ENCODE data around the gene CNTN5.
"Not testable (repeated sequence)": the region's sequence is repeated elsewhere in the genome, so short reads cannot be mapped to it uniquely, and the experiment has no call there.

The CNTN5 gene

DNA sequence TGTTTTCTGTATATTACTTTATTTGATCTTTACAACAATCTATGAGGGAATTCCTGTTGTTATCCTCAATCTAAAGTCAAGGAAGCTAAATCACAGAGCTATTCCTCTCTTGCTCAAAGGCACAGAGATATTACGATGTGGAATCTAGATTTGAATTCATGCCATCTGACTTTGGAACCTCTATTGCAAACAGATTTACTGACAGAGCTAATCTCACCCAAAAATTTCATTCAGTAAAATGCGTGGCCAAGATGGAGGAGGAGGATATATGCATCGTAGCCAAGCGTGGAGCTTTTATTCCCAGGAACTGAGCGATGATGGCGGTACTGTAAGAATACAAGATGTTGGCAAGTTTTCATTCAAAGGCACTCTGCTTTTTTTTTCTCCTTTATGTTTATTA, 791.8 kb downstream of the CNTN5 start:
- Histone ChIP-seq H3K36me3 (ENCODE audit: control insufficient read depth in 2 of 2, insufficient read depth in 2 of 2, low read length in 2 of 2) (no peaks in the 10 kb centered on the region), H3K27me3 (ENCODE audit: control insufficient read depth in 2 of 2, insufficient read depth in 2 of 2, low read length in 2 of 2) (no peaks in the 10 kb centered on the region), H3K4me3 (ENCODE audit: low read length in 2 of 2) (no peak overlapping the region), H3K9me3 (ENCODE audit: control insufficient read depth in 2 of 2, low read length in 2 of 2) (no peaks in the 10 kb centered on the region), H3K27ac (ENCODE audit: low read depth in 2 of 2, low read length in 2 of 2) (no peak overlapping the region), H3K9ac (ENCODE audit: low read depth in 1 of 2, low read length in 2 of 2) (no peak overlapping the region), H3K4me1 (ENCODE audit: control insufficient read depth in 2 of 2, insufficient read depth in 2 of 2, low read length in 2 of 2) (no peaks in the 10 kb centered on the region)

DNA sequence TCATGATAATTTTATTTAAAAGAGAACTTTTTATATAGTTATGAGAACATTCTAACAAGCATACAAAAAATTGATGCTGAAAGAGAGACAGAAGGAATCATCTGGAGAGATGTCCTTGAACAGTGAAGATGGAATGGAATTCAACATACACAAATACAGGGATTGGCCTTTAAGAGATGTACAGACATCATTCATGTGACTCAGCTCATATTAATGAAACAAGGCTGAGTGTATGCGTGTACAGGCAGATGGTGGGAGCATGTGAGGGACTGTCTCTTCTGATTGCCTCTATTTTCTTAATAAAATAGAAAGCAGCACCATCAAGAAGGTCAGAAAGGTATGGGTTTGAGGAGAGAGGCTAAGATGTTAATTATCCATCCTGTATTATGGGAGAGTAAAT, 793.3 kb downstream of the CNTN5 start:
- Histone ChIP-seq H3K27me3 (ENCODE audit: control insufficient read depth in 2 of 2, insufficient read depth in 2 of 2, low read length in 2 of 2) (no peaks in the 10 kb centered on the region), H3K4me1 (ENCODE audit: control insufficient read depth in 2 of 2, insufficient read depth in 2 of 2, low read length in 2 of 2) (no peaks in the 10 kb centered on the region), H3K36me3 (ENCODE audit: control insufficient read depth in 2 of 2, insufficient read depth in 2 of 2, low read length in 2 of 2) (no peaks in the 10 kb centered on the region), H3K9me3 (ENCODE audit: control insufficient read depth in 2 of 2, low read length in 2 of 2) (no peaks in the 10 kb centered on the region), H3K9ac (ENCODE audit: low read depth in 1 of 2, low read length in 2 of 2) (no peak overlapping the region), H3K4me3 (ENCODE audit: low read length in 2 of 2) (no peak overlapping the region), H3K27ac (ENCODE audit: low read depth in 2 of 2, low read length in 2 of 2) (no peak overlapping the region)

DNA sequence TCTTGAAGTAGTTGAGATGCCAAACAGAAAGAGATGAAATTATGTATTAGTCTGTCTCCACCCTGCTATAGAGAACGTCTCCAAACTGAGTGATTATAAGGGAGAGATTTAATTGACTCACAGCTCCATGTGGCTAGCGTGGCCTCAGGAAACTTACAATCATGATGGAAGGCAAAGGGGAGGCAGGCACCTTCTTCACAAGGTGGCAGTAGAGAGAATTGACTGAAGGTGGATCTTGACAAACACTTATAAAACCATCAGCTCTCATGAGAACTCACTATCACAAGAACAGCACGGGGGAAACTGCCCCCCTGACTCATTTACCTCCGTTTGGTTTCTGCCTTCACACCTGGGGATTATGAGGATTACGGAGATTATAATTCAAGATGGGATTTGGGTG, 794.0 kb downstream of the CNTN5 start:
- Histone ChIP-seq H3K36me3 (ENCODE audit: control insufficient read depth in 2 of 2, insufficient read depth in 2 of 2, low read length in 2 of 2) (no peaks in the 10 kb centered on the region), H3K9me3 (ENCODE audit: control insufficient read depth in 2 of 2, low read length in 2 of 2) (no peaks in the 10 kb centered on the region), H3K9ac (ENCODE audit: low read depth in 1 of 2, low read length in 2 of 2) (no peak overlapping the region), H3K4me1 (ENCODE audit: control insufficient read depth in 2 of 2, insufficient read depth in 2 of 2, low read length in 2 of 2) (no peaks in the 10 kb centered on the region), H3K27me3 (ENCODE audit: control insufficient read depth in 2 of 2, insufficient read depth in 2 of 2, low read length in 2 of 2) (no peaks in the 10 kb centered on the region), H3K4me3 (ENCODE audit: low read length in 2 of 2) (no peak overlapping the region), H3K27ac (ENCODE audit: low read depth in 2 of 2, low read length in 2 of 2) (no peak overlapping the region)

DNA sequence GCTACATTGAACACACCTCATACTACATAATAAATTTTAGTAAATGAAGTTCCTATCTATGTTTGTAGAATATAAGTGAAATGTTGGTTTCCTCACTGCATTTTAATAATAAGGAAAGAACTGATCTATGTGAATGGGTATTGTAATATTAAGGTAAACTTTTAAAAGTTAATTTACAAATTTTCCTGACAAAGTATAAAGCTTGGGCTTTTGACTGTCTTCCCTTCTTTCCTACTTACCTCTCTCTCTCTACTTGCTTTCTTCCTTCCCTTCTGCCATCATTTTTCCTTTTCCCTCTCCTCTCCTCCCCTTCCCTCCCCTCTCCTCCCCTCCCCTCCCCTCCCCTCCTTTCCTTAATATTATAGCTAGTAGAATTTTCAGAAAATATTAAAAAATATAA, 798.2 kb downstream of the CNTN5 start:
- Histone ChIP-seq H3K27me3 (ENCODE audit: control insufficient read depth in 2 of 2, insufficient read depth in 2 of 2, low read length in 2 of 2) (no peaks in the 10 kb centered on the region), H3K4me3 (ENCODE audit: low read length in 2 of 2) (no peak overlapping the region), H3K36me3 (ENCODE audit: control insufficient read depth in 2 of 2, insufficient read depth in 2 of 2, low read length in 2 of 2) (no peaks in the 10 kb centered on the region), H3K4me1 (ENCODE audit: control insufficient read depth in 2 of 2, insufficient read depth in 2 of 2, low read length in 2 of 2) (no peaks in the 10 kb centered on the region), H3K9me3 (ENCODE audit: control insufficient read depth in 2 of 2, low read length in 2 of 2) (no peaks in the 10 kb centered on the region), H3K9ac (ENCODE audit: low read depth in 1 of 2, low read length in 2 of 2) (no peak overlapping the region), H3K27ac (ENCODE audit: low read depth in 2 of 2, low read length in 2 of 2) (no peak overlapping the region)

DNA sequence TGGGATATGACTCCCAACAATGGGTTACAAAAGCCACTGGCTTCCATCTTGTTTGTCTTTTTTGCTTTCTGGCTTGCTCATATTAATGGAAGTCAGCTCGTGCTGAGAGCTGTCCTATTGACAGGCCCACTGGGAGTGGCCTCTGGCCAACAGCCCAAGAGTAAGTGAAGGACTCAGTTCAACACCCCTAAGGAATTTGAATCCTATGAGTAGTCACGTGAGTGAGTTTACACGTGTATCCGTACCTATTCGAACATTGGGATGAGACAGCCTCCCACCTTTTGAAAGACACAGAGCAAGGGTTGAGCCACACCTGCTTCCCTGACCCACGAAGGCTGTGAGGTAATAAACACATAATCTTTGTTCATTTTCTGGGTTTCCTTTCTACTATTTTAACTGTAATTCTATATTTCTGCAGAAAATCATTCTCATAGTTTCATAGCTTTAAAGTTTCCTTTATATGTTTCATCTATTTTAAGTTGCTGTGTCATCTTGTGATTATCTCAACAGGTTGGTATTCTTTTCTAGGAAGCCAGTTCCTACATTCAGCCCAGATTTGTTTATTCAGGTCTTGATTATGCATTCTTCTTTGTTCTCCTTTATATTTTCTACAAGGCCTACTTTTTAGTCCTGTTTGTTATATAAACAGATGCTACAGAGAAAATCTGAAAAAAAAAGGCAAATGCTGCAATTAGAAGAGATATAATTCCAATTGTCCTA, 802.3 kb downstream of the CNTN5 start:
- Histone ChIP-seq H3K9me3 (ENCODE audit: control insufficient read depth in 2 of 2, low read length in 2 of 2) (no peaks in the 10 kb centered on the region), H3K4me3 (ENCODE audit: low read length in 2 of 2) (no peak overlapping the region), H3K36me3 (ENCODE audit: control insufficient read depth in 2 of 2, insufficient read depth in 2 of 2, low read length in 2 of 2) (no peaks in the 10 kb centered on the region), H3K9ac (ENCODE audit: low read depth in 1 of 2, low read length in 2 of 2) (no peak overlapping the region), H3K4me1 (ENCODE audit: control insufficient read depth in 2 of 2, insufficient read depth in 2 of 2, low read length in 2 of 2) (no peaks in the 10 kb centered on the region), H3K27ac (ENCODE audit: low read depth in 2 of 2, low read length in 2 of 2) (no peak overlapping the region), H3K27me3 (ENCODE audit: control insufficient read depth in 2 of 2, insufficient read depth in 2 of 2, low read length in 2 of 2) (no peaks in the 10 kb centered on the region)

DNA sequence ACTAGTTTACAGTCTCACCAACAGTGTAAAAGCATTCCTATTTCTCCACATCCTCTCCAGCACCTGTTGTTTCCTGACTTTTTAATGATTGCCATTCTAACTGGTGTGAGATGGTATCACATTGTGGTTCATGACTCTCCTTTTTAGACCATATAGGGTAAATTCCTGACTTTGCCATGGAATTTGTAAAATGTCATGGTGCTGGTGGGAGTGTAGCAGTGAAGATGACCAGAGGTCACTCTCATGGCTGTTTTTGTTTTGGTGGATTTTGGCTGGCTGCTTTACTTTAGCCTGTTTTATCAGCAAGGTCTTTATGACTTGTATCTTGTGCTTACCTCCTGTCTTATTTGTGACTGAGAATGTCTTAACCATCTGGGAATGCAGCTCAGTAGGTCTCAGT, 816.0 kb downstream of the CNTN5 start:
- not testable (repeated sequence) for H3K4me3 ChIP-seq (ENCODE audit: low read length in 2 of 2); H3K27ac ChIP-seq (ENCODE audit: low read depth in 2 of 2, low read length in 2 of 2); H3K36me3 ChIP-seq (ENCODE audit: control insufficient read depth in 2 of 2, insufficient read depth in 2 of 2, low read length in 2 of 2); H3K9ac ChIP-seq (ENCODE audit: low read depth in 1 of 2, low read length in 2 of 2); H3K27me3 ChIP-seq (ENCODE audit: control insufficient read depth in 2 of 2, insufficient read depth in 2 of 2, low read length in 2 of 2); H3K9me3 ChIP-seq (ENCODE audit: control insufficient read depth in 2 of 2, low read length in 2 of 2); H3K4me1 ChIP-seq (ENCODE audit: control insufficient read depth in 2 of 2, insufficient read depth in 2 of 2, low read length in 2 of 2)

DNA sequence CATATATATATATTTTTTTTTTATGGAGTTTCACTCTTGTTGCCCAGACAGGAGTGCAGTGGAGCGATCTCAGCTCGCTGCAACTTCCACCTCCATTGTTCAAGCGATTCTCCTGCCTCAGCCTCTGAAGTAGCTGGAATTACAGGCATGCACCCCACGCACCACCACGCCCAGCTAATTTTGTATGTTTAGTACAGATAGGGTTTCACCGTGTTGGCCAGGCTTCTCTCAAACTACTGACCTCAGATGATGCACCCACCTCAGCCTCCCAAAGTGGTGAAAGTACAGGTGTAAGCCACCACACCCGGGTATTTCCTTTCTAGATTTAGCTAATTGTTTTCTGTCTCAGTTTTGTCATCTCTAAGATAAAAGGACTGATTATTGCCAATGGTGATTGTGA, 821.1 kb downstream of the CNTN5 start:
- Histone ChIP-seq H3K36me3 (ENCODE audit: control insufficient read depth in 2 of 2, insufficient read depth in 2 of 2, low read length in 2 of 2) (no peaks in the 10 kb centered on the region), H3K27me3 (ENCODE audit: control insufficient read depth in 2 of 2, insufficient read depth in 2 of 2, low read length in 2 of 2) (no peaks in the 10 kb centered on the region), H3K4me3 (ENCODE audit: low read length in 2 of 2) (no peak overlapping the region), H3K4me1 (ENCODE audit: control insufficient read depth in 2 of 2, insufficient read depth in 2 of 2, low read length in 2 of 2) (no peaks in the 10 kb centered on the region), H3K9me3 (ENCODE audit: control insufficient read depth in 2 of 2, low read length in 2 of 2) (no peaks in the 10 kb centered on the region), H3K27ac (ENCODE audit: low read depth in 2 of 2, low read length in 2 of 2) (no peak overlapping the region), H3K9ac (ENCODE audit: low read depth in 1 of 2, low read length in 2 of 2) (no peak overlapping the region)

DNA sequence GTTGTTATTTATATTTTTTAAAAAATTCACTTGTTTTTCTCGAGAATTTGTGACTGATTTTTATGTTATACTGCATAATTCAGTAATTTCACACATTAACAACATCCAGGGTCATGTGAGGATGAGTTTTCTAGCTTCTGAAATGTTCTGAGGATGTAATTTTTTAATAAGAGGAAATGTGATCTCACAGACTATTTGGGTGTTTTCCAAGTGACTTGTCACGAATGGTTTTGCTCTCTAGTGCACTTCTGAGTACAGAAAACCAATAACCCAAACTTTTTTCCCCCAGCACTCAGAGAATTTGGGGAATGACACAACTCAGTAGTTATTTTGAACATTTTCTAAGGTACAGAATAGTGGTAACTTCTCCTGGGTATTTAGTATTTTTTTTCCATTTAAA, 845.2 kb downstream of the CNTN5 start:
- Histone ChIP-seq H3K4me3 (ENCODE audit: low read length in 2 of 2) (no peak overlapping the region), H3K9me3 (ENCODE audit: control insufficient read depth in 2 of 2, low read length in 2 of 2) (no peaks in the 10 kb centered on the region), H3K36me3 (ENCODE audit: control insufficient read depth in 2 of 2, insufficient read depth in 2 of 2, low read length in 2 of 2) (no peaks in the 10 kb centered on the region), H3K27ac (ENCODE audit: low read depth in 2 of 2, low read length in 2 of 2) (no peak overlapping the region), H3K27me3 (ENCODE audit: control insufficient read depth in 2 of 2, insufficient read depth in 2 of 2, low read length in 2 of 2) (no peaks in the 10 kb centered on the region), H3K4me1 (ENCODE audit: control insufficient read depth in 2 of 2, insufficient read depth in 2 of 2, low read length in 2 of 2) (no peaks in the 10 kb centered on the region), H3K9ac (ENCODE audit: low read depth in 1 of 2, low read length in 2 of 2) (no peak overlapping the region)

DNA sequence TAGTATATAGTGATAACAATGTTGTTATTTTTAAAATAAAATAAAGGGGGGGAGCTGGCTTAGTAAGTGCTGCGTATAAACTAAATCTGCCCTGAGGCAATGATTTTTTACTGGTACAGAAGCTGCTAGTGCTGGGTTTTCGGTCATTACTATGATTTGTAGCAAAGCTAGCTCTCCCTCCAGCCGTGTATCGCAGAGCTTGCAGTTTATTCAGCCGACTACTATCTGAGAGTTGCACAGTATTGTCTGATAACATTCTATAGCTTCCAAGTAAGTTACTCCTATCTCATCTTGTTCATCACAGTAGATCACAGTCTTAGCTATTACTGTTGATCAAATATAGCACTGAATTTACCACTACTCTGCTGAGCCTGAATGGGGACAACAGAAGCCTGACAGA, 860.9 kb downstream of the CNTN5 start:
- Histone ChIP-seq H3K4me1 (ENCODE audit: control insufficient read depth in 2 of 2, insufficient read depth in 2 of 2, low read length in 2 of 2) (no peaks in the 10 kb centered on the region), H3K4me3 (ENCODE audit: low read length in 2 of 2) (no peak overlapping the region)

DNA sequence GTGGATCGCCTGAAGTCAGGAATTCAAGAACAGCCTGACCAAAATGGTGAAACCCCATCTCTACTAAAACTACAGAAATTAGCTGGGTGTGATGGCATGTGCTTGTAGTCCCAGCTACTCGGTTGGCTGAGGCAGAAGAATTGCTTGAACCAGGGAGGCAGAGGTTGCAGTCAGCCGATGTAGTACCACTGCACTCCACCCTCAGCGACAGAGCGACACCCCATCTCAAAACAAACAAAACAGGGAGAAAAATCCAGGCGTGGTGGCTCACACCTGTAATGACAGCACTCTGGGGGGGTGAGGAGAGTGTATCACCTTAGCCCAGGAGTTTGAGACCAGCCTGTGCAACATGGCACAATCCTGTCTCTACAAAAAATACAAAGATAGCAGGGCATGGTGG, 864.0 kb downstream of the CNTN5 start:
- H3K27ac ChIP-seq (ENCODE audit: low read depth in 2 of 2, low read length in 2 of 2), result no peak overlapping the region
- no peak overlapping the region for H3K9ac ChIP-seq (ENCODE audit: low read depth in 1 of 2, low read length in 2 of 2)
- no peak overlapping the region for H3K4me3 ChIP-seq (ENCODE audit: low read length in 2 of 2)
- no peaks in the 10 kb centered on the region for H3K27me3 ChIP-seq (ENCODE audit: control insufficient read depth in 2 of 2, insufficient read depth in 2 of 2, low read length in 2 of 2)
- no peaks in the 10 kb centered on the region for H3K4me1 ChIP-seq (ENCODE audit: control insufficient read depth in 2 of 2, insufficient read depth in 2 of 2, low read length in 2 of 2)
- H3K9me3 ChIP-seq (ENCODE audit: control insufficient read depth in 2 of 2, low read length in 2 of 2), result no peaks in the 10 kb centered on the region
- no peaks in the 10 kb centered on the region for H3K36me3 ChIP-seq (ENCODE audit: control insufficient read depth in 2 of 2, insufficient read depth in 2 of 2, low read length in 2 of 2)

More for the DNA sequence above, 860.9 kb downstream of the CNTN5 start:
- Histone ChIP-seq H3K36me3 (ENCODE audit: control insufficient read depth in 2 of 2, insufficient read depth in 2 of 2, low read length in 2 of 2) (no peaks in the 10 kb centered on the region), H3K9ac (ENCODE audit: low read depth in 1 of 2, low read length in 2 of 2) (no peak overlapping the region), H3K9me3 (ENCODE audit: control insufficient read depth in 2 of 2, low read length in 2 of 2) (no peaks in the 10 kb centered on the region), H3K27ac (ENCODE audit: low read depth in 2 of 2, low read length in 2 of 2) (no peak overlapping the region), H3K27me3 (ENCODE audit: control insufficient read depth in 2 of 2, insufficient read depth in 2 of 2, low read length in 2 of 2) (no peaks in the 10 kb centered on the region)

DNA sequence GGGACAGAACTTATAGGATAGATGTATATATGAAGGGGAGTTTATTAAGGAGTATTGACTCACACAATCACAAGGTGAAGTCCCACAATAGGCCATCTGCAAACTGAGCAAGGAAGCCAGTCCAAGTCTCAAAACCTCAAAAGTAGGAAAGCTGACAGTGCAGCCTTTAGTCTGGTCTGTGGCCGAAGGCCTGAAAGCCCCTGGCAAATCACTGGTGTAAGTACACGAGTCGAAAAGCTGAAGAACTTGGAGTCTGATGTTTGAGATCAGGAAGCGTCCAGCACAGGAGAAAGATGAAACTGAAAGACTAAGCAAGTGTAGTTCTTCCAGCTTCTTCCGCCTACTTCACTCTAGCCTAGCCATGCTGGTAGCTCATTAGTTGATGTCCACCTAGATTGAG, 866.7 kb downstream of the CNTN5 start:
- no peak overlapping the region for H3K27ac ChIP-seq (ENCODE audit: low read depth in 2 of 2, low read length in 2 of 2)
- H3K36me3 ChIP-seq (ENCODE audit: control insufficient read depth in 2 of 2, insufficient read depth in 2 of 2, low read length in 2 of 2), result no peaks in the 10 kb centered on the region
- H3K27me3 ChIP-seq (ENCODE audit: control insufficient read depth in 2 of 2, insufficient read depth in 2 of 2, low read length in 2 of 2), result no peaks in the 10 kb centered on the region
- H3K4me1 ChIP-seq (ENCODE audit: control insufficient read depth in 2 of 2, insufficient read depth in 2 of 2, low read length in 2 of 2), result no peaks in the 10 kb centered on the region
- no peak overlapping the region for H3K4me3 ChIP-seq (ENCODE audit: low read length in 2 of 2)
- H3K9ac ChIP-seq (ENCODE audit: low read depth in 1 of 2, low read length in 2 of 2), result no peak overlapping the region
- H3K9me3 ChIP-seq (ENCODE audit: control insufficient read depth in 2 of 2, low read length in 2 of 2), result no peaks in the 10 kb centered on the region
